GM12892 (cell line): ENCODE data around the gene METTL26.

Experiments
- DNase-seq: peaks from one replicate; pipeline ENCODE4 v3.0.0; 2011; ENCODE audit not compliant: insufficient read length
- FAIRE-seq: peaks from 2 replicates; lab custom pipeline; 2011; peaks lifted over from hg19 to GRCh38; lab: Jason Lieb, UNC
- POLR2A ChIP-seq: IDR thresholded peaks from 2 replicates; pipeline ENCODE4 v1.6.1; 2011; ENCODE audit warnings: low read depth, low read length, control low read depth
- POLR2AphosphoS5 ChIP-seq: IDR thresholded peaks from 2 replicates; pipeline ENCODE4 v1.6.1; 2011; ENCODE audit warnings: low read depth, low read length, control low read depth
- TAF1 ChIP-seq: IDR thresholded peaks from 2 replicates; pipeline ENCODE4 v1.6.1; 2011; ENCODE audit warnings: low read depth, mild to moderate bottlenecking, control low read depth, low read length, borderline replicate concordance

Gene METTL26

DNA sequence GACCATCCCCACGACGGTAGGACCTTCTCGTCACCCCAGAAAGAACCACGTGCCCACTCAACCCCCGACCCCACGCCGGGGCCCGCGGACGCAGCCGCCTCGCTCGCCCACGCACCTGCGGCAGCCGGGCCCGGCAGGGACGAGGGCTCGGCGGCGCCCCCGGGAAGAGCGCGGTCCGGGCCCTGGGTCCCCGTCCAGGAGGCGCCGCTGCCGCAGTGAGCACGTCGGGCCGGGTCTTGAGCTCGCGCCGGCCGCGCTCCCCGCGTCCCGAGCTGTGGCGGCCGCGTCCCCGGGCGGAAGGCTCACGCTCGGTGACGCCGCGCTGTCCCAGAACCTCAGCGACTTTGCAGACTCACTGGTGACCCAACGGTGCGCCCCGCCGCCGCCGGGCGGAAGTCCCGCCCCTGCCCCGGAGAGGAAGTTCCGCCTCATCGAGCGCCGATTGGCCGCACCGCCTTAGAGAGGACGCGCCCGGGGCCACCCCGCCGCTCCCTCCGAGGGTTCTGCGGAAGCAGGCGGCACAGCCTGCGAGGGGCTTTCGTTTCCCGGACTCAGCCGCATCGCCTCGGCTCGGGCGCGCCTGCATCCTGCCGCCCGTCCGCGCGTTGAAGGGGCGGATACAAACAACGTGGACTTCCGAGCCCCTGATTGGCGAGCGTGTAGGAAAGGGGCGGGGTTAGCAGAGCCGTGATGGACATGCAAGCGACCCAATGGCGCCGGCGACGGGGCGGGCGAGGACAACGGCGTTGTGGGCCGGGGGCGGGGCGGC is 47.0 kb downstream of the METTL26 start:
- no peak; the same call in none of the 2 replicates for TF ChIP-seq TAF1
- peak; percentile 90 for TF ChIP-seq POLR2A
- peak; percentile 66; the same call in 1 of the 2 replicates for TF ChIP-seq POLR2AphosphoS5
- FAIRE-seq: no peak
- peak; percentile 88 for DNase-seq

DNA sequence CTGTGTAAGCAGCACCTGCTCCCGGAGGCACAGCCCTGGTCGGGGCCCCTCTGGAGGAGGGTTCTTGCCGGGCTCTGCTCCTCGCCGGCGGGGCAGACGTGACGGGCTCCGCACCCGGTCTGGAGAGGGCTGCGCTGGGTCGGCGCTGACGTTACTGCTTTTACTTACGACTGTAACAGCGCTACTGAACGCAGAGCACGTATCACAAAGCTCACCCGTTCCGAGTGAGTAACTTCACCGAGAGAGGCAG is 47.5 kb downstream of the METTL26 start:
- DNase-seq (no peak), FAIRE-seq (peak; percentile 46)
- no peak; the same call in 1 of the 2 replicates for TF ChIP-seq POLR2AphosphoS5
- TF ChIP-seq POLR2A: no peak
- no peak for TF ChIP-seq TAF1

DNA sequence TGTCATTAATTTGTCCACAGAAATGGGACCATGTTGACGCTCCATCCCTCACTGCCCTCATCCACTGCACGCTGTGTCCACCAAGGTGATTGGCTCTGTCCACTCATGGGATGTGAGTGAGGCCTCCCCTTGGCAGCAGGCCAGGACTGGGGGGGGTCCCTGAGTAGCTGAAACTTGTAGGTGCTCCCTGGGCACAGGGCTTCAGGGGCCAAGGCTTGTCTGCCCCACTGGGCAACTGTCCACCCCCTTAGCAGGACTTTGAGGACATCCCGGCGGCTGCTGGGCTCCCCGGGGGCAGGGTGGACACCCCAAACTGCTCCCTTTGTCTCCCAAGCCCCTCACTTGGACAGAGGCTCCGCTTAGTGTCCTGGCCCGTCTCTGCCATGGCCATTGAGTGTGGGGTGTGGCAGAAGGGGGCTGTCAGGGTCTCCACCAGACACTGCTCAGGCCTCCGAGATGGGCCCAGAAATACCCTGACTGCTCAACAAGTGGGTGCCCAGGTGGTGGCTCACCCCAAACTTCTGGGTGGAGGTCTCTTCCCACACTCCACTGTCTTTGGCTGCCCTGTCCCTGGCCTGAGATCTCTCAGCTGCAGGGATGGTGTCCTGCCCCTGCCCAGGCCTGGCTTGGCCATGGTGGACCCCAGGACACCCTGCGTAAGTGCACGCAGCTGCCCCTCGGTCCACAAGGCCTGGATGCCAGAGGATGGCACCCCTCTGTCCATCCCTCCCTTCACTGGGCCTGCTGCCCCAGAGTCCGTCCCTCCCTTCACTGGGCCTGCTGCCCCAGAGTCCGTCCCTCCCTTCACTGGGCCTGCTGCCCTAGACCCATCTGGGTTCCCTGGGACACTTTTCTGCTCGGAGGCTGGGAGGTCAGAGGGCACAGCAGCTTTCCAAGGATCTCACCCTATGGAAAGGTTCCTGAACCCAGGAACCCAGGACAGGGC is 49.2 kb downstream of the METTL26 start:
- DNase-seq (no peak), FAIRE-seq (no peak)
- TF ChIP-seq POLR2A (no peak), TAF1 (no peak), POLR2AphosphoS5 (no peak)

DNA sequence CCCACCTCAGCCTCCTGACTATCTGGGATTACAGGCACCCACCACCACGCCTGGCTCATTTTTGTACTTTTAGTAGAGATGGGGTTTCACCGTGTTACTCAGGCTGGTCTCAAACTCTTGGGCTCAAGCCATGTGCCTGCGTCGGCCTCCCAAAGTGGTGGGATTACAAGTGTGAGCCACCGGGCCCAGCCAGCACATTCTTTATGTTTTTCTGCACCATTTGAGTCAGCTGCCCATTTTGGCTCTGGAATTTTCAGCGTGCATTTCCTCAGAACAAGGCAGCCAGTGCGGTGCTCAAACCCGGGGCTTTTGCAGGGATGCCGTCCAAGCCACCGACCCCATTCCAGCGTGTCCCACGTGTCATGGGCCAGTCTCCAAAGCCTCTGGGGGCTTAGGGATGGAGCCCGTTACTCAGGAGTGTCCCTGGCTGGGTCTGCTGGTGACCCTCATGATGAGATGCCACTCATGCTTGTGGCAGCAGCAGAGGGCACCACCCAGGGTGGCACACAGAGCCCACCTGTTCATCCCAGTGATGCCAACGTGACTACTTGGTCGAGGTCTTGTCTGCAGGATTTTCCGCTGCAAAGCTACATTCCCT is 50.0 kb downstream of the METTL26 start:
- FAIRE-seq: no peak
- TF ChIP-seq POLR2AphosphoS5 (no peak; the same call in 1 of the 2 replicates), POLR2A (no peak), TAF1 (no peak)
- DNase-seq: no peak

DNA sequence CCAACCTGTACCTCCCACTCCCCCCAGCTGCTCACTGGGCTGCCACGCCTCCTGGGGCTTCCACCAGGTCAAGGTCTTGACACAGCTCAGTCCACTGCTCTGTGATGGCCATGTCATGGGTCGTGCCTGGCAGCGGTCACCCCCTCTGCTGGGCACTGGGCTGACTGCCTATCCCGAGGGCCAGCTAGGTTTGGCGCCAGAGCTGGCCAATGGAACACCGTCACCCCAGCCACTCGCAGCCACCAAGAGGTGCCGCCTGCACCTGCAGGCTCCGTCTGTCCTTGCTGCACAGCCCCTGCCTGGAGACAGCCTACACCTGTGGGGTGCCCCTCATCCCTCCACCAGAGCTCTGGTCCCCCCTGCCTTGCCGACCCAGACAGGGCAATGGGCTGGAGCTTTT is 50.8 kb downstream of the METTL26 start:
- FAIRE-seq (no peak), DNase-seq (no peak)
- TF ChIP-seq POLR2AphosphoS5 (no peak), TAF1 (no peak), POLR2A (no peak; the same call in 1 of the 2 replicates)
